Measurements from ENCODE around the gene CD300LG. TPM values are rescaled to one million over a fixed set of nuclear protein-coding genes. Genes with fewer than 3 reads are reported as not detected.

CD300LG gene
- total and polyA plus RNA-seq, 2 donors from 2014 or later = 1.2 to 3.1 TPM

DNA sequence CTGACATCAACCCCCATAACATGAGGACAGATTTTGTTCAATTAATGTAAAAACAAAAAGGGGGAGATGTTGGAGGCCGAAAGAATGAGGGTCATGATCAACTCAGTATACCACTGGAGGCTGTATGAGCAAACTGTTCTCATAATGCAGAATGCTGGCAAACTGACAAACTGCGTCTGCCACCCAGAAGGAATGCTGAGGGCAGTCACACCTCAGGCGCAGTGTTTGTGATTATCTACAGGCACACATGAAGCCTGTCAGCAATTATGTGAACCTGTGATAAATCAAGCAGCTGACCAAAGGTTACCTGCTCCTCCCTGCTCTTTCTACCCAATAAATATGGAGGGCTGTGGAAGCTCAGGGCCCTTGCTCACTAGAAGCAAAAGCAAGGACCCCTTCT, 27.3 kb downstream of the CD300LG start:
- H3K27me3 ChIP-seq (ENCODE audit: control insufficient read depth, insufficient read depth, low read length) = no peaks in the 10 kb centered on the region
- H3K4me3 ChIP-seq (ENCODE audit: low read length in 3 of 3) = no peak overlapping the region
- no peak overlapping the region for H3K9ac ChIP-seq (ENCODE audit: low read length in 3 of 3)
- TF ChIP-seq, protein P1, sequence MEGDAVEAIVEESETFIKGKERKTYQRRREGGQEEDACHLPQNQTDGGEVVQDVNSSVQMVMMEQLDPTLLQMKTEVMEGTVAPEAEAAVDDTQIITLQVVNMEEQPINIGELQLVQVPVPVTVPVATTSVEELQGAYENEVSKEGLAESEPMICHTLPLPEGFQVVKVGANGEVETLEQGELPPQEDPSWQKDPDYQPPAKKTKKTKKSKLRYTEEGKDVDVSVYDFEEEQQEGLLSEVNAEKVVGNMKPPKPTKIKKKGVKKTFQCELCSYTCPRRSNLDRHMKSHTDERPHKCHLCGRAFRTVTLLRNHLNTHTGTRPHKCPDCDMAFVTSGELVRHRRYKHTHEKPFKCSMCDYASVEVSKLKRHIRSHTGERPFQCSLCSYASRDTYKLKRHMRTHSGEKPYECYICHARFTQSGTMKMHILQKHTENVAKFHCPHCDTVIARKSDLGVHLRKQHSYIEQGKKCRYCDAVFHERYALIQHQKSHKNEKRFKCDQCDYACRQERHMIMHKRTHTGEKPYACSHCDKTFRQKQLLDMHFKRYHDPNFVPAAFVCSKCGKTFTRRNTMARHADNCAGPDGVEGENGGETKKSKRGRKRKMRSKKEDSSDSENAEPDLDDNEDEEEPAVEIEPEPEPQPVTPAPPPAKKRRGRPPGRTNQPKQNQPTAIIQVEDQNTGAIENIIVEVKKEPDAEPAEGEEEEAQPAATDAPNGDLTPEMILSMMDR (IDR thresholded peaks at IDR 0.05; ENCODE audit: borderline replicate concordance, extremely low read depth, insufficient read depth) = no peak
- H3K27ac ChIP-seq (ENCODE audit: low read depth in 2 of 2, low read length in 2 of 2) = no peak overlapping the region
- no peaks in the 10 kb centered on the region for H3K4me1 ChIP-seq (ENCODE audit: control insufficient read depth in 2 of 3, insufficient read depth in 2 of 3, low read depth in 1 of 3, low read length in 3 of 3)
- DNase-seq (no peak), FAIRE-seq (no peak)
- intact Hi-C loops (cut with DNase I) = no loop called here
- H3K9me3 ChIP-seq (ENCODE audit: control insufficient read depth in 2 of 3, insufficient read depth in 1 of 3, low read length in 3 of 3) = no peaks in the 10 kb centered on the region
- no peaks in the 10 kb centered on the region for H3K36me3 ChIP-seq (ENCODE audit: control insufficient read depth in 2 of 3, insufficient read depth in 3 of 3, low read length in 3 of 3)

- intact Hi-C loops (cut with DNase I) = no loop called here
These were observed 28.6 kb downstream of the CD300LG start for GRCh38 chr17:43875476-43876147.

DNA sequence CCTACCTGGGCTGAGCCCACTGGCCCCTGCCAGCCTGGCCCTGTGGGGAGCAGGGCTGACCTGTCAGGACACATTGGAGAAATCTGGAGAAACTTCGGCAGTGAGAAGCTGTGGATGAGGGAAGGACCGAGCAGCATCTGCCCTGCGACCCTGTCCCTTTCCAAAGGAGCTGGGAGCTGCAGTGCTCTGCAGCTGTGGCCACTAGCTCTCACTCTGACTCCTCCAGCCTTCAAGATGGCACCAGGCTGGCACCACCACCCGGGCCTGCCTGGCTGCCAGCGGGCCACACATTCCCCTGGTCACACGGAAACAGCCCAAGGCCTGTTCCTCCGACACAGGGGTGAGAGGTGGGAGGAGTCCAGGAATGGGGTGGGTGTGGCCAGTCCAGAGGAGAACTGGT, 30.1 kb downstream of the CD300LG start:
- H3K27me3 ChIP-seq (ENCODE audit: control insufficient read depth, insufficient read depth, low read length) = no peaks in the 10 kb centered on the region
- no peaks in the 10 kb centered on the region for H3K9me3 ChIP-seq (ENCODE audit: control insufficient read depth in 2 of 3, insufficient read depth in 1 of 3, low read length in 3 of 3)
- no peak overlapping the region for H3K27ac ChIP-seq (ENCODE audit: low read depth in 2 of 2, low read length in 2 of 2)
- DNase-seq = peak in 1 of 5 donors; percentile 24
- TF ChIP-seq, protein P1 (IDR thresholded peaks at IDR 0.05; ENCODE audit: borderline replicate concordance, extremely low read depth, insufficient read depth) = no peak
- H3K9ac ChIP-seq (ENCODE audit: low read length in 3 of 3) = no peak overlapping the region
- peaks cover 0 to 2% (median 0%) of the 10 kb centered on the region in 3 donors for H3K4me1 ChIP-seq (ENCODE audit: control insufficient read depth in 2 of 3, insufficient read depth in 2 of 3, low read depth in 1 of 3, low read length in 3 of 3)
- no peaks in the 10 kb centered on the region for H3K36me3 ChIP-seq (ENCODE audit: control insufficient read depth in 2 of 3, insufficient read depth in 3 of 3, low read length in 3 of 3)
- FAIRE-seq = no peak
- intact Hi-C loops (cut with DNase I) = no loop called here
- no peak overlapping the region for H3K4me3 ChIP-seq (ENCODE audit: low read length in 3 of 3)

More at GRCh38 chr17:43875476-43876147, 28.6 kb downstream of the CD300LG start:
- TF ChIP-seq, protein P1 (IDR thresholded peaks at IDR 0.05; ENCODE audit: borderline replicate concordance, extremely low read depth, insufficient read depth) = no peak
- Histone ChIP-seq H3K9me3 (ENCODE audit: control insufficient read depth in 2 of 3, insufficient read depth in 1 of 3, low read length in 3 of 3) (no peaks in the 10 kb centered on the region), H3K27ac (ENCODE audit: low read depth in 2 of 2, low read length in 2 of 2) (no peak overlapping the region), H3K36me3 (ENCODE audit: control insufficient read depth in 2 of 3, insufficient read depth in 3 of 3, low read length in 3 of 3) (no peaks in the 10 kb centered on the region), H3K27me3 (ENCODE audit: control insufficient read depth, insufficient read depth, low read length) (no peaks in the 10 kb centered on the region), H3K4me3 (ENCODE audit: low read length in 3 of 3) (no peak overlapping the region), H3K4me1 (ENCODE audit: control insufficient read depth in 2 of 3, insufficient read depth in 2 of 3, low read depth in 1 of 3, low read length in 3 of 3) (peaks cover 0 to 2% (median 0%) of the 10 kb centered on the region in 3 donors), H3K9ac (ENCODE audit: low read length in 3 of 3) (no peak overlapping the region)
- FAIRE-seq = no peak
- peak in 2 of 5 donors; percentile 25 to 37 for DNase-seq
